Choroid plexus epithelial cell (primary cell): ENCODE measurements around the gene SETD1B.
"Not testable (repeated sequence)": the region's sequence is repeated elsewhere in the genome, so short reads cannot be mapped to it uniquely, and the experiment has no call there.

Experiments
- DNase-seq: peaks from one replicate; pipeline ENCODE4 v3.0.0-alpha.2; 2010; ENCODE audit warnings: low read depth
- H3K4me3 ChIP-seq: 2 replicates; pipeline ENCODE4 v1.5.1; 2011; ENCODE audit warnings: low read depth, mild to moderate bottlenecking, control low read depth, low read length, moderate library complexity
- TF ChIP-seq, protein P1 (sequence below): conservative IDR thresholded peaks from 2 replicates; pipeline ENCODE4 v1.5.1; 2011; ENCODE audit warnings: low read depth, mild to moderate bottlenecking, control low read depth, inconsistent platforms, low read length, moderate library complexity

SETD1B gene

DNA sequence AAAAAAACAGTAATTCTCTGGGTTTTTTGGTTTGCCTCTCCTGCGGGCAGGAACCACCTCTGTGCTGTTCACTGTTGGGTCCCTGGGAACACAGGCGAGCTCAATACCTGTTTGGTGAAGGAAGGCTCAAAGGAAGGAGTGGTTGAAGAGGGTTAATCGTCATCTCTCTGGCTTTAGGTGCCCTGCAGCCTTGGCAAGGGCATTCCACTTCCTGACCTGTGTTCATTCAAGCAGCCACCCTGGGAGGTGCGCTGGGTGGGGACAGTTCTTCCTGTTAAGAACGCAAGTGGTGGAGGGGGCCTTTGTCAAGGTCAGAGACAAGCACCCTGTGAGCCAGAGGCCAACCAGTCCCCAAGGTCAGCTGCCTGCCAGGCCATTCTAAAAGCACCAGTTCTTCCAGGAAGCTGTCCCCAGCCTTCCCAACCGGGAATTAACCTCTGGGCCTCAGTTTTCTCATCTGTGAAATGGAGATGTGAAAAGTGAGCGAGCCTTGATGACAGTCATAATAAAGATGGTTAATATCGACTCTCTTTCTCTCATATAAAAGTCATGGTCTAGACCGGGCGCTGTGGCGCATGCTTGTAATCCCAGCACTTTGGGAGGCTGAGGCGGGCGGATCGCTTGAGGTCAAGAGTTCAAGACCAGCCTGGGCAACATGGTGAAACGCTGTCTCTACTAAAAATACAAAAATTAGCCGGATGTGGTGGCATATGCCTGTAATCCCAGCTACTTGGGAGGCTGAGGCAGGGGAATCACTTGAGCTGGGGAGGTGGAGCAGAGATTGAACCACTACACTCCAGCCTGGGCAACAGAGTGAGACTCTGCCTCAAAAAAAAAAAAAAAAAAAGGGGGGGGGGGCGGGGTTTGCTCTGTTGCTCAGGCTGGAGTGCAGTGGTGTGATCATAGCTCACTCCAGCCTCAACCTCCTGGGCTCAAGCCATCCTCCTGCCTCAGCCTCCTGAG is 16.5 kb upstream of the SETD1B start:
- TF ChIP-seq, protein P1, sequence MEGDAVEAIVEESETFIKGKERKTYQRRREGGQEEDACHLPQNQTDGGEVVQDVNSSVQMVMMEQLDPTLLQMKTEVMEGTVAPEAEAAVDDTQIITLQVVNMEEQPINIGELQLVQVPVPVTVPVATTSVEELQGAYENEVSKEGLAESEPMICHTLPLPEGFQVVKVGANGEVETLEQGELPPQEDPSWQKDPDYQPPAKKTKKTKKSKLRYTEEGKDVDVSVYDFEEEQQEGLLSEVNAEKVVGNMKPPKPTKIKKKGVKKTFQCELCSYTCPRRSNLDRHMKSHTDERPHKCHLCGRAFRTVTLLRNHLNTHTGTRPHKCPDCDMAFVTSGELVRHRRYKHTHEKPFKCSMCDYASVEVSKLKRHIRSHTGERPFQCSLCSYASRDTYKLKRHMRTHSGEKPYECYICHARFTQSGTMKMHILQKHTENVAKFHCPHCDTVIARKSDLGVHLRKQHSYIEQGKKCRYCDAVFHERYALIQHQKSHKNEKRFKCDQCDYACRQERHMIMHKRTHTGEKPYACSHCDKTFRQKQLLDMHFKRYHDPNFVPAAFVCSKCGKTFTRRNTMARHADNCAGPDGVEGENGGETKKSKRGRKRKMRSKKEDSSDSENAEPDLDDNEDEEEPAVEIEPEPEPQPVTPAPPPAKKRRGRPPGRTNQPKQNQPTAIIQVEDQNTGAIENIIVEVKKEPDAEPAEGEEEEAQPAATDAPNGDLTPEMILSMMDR = no peak
- DNase-seq = no peak
- no peak overlapping the region for H3K4me3 ChIP-seq

DNA sequence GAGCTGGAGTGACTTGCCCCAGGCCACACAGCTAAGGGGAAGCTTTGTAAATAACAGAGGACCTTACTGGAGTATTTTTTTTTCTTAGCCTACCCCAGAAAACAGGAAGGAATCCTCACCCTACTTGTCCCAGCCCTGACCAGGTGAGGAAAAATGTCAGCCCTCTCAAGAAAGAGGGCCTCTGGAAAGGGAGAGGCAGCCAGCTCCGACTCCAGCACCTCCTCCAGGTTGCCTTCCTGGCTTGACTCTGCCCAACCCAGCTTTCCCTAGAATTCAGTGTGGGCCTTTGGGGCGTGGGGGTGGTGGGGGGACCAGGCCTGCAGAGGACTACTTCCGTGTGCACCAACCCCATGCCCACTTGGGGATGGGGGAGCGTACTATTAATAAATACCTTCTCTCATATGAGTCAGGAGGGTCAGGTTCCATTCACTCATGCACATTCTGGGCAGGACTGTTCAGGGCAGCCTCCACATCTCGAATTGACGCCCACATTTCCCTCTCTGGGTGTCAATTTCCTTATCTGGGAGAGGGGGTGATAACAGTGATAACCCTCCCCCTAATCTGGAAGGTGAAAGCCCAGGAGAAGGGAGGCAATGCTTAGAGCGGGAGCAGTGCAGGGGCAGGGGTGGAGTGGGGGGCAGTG is 15.5 kb upstream of the SETD1B start:
- no peak overlapping the region for H3K4me3 ChIP-seq
- TF ChIP-seq, protein P1 = no peak
- DNase-seq = no peak

DNA sequence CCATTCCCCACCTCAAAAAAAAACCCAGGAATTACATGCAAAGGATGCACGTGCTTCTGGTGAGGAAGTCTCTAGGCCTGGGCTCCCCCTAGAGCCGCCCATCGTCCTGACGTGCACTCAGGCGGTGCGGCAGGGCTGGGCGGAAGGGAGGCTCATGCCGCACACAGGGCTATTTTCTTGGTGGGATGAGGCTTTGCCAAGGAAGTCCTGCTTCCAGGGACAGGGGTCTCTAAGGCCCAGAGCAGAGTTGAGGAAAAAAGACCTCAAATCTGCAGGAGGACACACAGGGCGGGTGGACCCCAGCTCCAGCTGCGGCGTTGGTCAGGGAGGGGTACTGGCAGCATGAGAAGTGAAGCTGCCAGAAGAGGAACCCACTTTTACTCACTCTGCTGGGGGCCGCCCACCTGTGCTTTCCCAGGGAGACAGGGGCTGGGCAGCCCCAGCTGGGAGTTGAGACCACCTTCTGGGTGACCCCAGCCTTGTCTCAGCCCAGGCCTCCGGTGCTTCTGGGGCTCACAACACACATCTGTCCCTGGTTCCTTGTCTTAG is 14.5 kb upstream of the SETD1B start:
- no peak overlapping the region for H3K4me3 ChIP-seq
- TF ChIP-seq, protein P1 = no peak
- no peak for DNase-seq

DNA sequence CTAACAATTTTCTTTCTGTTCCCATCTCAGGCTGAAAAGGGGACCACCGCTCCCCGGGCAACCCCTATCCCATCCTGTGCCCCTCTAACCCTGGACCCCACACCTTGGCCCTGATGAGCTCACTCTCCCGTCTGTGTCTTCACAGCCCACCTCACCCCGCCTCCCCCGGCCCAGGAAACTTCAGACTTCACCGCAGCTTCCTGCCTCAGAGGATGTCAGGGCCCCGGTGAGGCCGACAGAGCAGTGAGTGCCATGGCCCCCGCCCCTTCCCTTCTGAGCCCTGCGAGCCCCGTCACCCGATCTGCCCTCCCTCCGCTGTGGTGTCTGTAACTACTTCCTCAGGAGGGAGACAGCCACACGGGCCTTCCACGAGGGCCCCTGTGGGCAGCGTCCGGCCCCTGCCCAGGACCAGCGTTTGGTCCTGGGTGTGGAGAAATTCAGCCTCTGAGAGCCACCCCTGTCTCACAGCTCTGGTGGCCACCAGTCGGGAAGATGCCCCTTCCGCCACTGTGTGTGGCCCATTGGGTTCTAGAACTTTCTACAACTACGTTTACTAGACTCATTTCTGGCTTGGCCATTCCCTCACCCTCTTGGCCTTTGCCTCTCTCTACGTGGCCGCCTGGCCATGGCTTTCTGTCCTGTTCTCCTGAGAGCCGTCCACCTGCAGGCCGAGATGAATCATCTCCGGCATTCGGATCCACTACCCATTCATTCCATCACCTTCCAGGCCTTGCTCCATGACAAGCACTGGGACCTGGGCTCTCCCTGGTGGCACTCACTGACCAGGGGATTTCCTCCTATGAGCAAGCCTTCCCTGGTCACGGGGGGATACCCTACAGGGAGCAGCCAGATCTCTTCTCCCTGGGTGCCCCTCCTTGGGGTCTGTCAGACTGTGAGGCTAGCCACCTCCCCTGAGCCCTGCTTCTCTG is 13.7 kb upstream of the SETD1B start:
- H3K4me3 ChIP-seq = no peak overlapping the region
- TF ChIP-seq, protein P1 = no peak
- DNase-seq = no peak

DNA sequence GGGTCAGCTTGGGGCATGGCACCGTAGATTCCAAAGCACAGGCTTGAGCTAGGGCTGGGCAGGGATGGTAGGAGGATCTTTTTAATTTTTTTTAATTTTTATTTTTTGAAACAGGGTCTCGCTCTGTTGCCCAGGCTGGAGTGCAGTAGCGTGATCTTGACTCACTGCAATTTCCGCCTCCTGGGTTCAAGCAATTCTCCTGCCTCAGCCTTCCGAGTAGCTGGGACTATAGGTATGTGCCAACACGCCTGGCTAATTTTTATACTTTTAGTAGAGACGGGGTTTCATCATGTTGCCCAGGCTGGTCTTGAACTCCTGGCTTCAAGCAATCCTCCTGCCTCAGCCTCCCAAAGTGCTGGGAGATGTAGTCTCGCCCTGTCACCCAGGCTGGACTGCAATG is 13.0 kb upstream of the SETD1B start:
- H3K4me3 ChIP-seq, DNase-seq: not testable (repeated sequence)

DNA sequence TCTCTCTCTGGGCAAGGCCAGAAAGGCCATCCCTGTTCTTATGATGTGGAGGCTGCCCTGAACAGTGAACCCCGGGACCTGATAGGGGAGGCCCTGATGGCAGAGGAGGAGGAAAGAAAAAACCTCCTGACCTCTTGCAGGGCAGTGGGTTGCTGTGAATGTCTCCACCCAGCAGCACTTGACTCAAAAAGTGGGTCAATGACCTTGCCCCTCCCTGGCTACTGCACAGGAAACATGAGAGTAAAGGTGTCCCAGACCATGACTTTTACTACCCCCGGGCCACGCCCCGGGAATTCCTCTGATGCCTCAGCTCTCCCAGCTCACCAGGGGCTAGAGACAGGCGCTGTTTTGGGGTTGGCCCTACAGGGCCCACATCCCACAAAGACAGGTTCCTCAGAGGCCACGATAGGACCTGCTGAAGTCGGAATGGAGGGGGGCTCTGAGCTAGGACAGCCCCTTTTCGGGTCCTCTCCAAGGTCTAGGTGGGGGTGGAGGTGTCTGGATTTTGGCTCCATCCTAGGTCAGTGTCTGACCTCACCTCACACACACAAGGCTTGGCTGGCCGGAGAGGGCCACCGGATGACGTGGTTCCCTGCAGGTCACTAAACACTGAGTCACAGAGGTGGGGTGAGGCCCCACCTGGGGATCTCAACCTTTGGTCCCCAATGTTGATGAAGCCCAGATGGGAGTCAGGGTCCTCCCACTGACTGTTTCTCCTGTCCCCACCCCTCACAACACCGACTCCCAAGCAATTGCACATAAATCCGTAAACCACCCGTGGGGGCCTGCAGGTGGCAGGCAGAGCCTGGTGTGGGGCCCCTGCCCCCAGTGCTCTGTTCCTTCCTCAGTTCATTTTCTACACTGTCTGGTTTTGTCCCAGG is 11.9 kb upstream of the SETD1B start:
- H3K4me3 ChIP-seq = no peak overlapping the region
- DNase-seq = no peak
- TF ChIP-seq, protein P1 = no peak
